CD4-positive, alpha-beta T cell treated with Interleukin-17A for 1 hour (primary cell): ENCODE data around the gene TTLL8.

Experiments
- DNase-seq: peaks from one replicate; pipeline ENCODE4 v3.0.0-alpha.2; 2020

TTLL8 gene

GRCh38 chr22:50016308-50016987, 41.6 kb downstream of the TTLL8 start:
- no peak for DNase-seq

GRCh38 chr22:50015451-50016307, 42.4 kb downstream of the TTLL8 start:
- DNase-seq = no peak

- peak; percentile 25 for DNase-seq
Observed at GRCh38 chr22:50014655-50015401, 43.3 kb downstream of the TTLL8 start.

- no peak for DNase-seq
Observed at GRCh38 chr22:50014053-50014501, 44.0 kb downstream of the TTLL8 start.

GRCh38 chr22:50012211-50013181, 45.6 kb downstream of the TTLL8 start, which contains the start of gene IL17REL:
IL17REL (minus strand) TSS chr22:50012765; CDS start chr22:50012646, 119 bp downstream.
- no peak for DNase-seq

DNA sequence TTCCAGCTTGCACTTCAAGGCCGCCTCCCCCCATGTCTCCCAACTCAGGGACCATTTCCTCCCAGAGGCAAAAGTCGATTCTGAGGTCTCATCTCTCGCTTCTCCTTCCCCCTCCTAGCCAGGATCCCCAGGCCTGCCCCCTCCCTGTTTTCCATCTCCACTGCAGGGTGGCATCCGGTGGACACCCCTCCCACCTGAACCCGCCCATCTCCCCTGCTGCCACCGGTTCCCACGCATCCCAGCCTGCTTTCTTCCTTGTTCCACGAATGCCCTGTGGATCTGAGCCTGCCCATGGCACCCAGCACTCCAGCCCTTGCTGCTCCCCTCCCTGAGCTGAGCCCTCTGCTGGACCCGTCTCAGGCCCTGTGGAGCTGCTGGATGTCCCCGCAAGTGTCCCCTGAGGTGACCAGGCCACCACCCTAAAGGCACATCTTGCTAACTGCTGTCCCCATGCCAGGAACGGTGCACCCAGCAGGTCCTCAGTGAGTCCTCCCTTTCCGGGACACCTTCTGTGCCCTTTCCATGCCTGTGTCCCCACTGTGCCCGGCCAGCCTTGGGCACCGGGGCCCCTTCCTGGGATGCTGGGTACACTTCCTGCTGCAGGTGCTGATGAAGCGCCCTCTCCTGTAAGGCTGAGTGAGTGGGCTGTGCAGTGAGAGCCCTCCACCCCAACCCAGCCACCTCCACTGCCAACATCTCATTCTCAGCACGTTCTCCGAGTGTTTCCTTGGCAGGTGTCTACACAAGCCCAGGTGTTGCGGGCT, 46.5 kb downstream of the TTLL8 start:
- DNase-seq = no peak

DNA sequence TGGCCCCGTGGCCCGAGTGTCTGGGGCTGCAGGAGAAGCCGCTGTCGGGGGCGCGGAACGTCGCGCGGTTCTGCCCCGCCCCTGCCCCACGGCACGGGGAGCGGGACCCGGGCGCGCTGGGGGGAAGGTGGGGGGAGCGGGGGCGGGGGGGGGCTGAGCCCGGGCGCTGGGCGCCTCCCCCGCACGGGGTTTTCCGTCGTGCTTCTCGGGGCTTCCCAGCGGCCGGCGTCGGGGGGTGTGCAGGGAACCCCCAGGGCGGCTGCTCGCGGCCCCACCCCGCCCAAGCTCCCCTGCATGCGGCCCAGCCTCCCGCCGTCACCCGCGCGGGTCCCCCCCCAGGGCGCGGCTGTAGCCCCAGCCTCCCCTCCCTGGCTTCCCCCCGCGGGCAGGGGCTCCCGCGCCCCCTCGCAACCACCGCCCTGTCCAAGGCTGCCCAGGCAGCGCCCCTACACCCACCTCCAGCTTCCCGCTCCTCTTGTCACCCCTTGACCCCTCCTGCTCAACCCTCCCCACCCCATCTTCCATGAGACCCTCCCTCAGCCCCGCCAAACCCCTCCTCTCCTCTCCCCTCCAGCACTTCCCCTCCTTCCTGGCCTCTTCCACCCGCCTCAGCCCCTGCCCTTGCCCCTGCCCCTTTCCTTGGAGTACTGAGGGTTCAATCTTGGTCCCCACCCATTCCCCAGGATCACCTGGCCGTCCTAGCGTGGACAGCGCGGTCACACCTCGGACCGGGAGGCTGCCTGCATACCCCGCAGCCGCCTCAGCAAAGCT, 47.2 kb downstream of the TTLL8 start:
- peak; percentile 79 for DNase-seq

- DNase-seq = no peak
Observed at GRCh38 chr22:50009765-50010675, 48.1 kb downstream of the TTLL8 start.

DNA sequence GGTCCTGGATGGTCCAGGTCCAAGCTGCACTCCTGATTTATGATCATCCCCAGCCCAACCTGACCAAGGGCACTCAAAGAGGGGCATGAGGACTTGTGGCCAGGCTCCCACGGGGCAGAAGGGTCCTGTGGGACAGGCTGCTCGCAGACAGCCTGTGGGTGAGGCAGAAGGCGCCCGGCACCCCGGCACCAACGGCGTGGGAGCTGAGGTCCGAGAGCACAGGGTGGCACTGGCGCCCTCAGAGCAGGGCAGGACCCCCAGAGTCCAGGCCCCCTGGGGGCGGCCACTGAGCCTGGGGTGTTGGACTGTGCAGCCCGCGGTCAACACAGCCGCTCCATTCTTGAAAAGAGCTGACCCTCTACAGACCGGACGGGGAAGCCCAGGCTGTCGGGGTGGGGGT, 48.8 kb downstream of the TTLL8 start:
- DNase-seq = no peak

DNA sequence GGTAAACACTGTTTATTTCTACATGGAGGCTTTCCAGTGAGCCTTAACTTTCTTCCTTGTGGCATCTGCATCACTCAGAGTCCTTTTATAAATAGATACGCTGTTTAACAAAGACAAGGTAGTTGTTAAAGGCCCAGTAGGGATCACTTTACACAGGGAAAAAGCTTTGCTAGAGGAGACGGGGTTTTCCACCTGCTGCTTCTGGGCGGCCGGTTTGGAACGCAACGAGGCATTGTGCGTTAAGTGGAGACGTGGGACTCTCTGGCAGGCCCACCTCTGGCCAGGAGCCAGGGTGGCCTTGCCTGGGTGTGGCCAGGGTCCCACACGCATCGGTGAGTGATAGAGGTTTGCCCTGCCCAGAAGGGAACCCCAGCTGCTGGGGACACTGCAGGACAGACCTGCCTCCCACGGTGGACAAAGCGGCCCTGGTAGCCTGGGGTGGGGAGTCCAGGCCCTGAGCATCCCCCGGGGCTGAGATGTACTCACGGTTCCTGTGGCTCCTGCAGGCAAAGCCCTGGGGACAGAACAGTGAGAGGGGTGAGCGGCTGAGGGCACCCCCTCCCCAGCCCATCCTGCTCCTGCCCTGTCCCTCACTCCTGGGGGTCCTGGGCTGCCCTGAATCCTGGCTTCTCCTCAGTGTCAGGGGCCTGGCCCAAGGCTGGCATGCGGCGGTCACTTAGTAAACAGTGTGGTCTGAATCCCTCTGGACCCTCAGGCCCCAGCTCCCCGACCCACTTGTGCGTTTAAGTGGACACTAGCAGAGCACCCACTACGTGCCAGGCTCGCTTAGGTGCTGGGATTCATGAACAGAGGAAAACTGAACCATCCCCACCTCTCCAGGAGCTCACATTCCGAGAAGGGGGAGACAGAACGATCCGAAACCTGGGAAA, 49.7 kb downstream of the TTLL8 start:
- no peak for DNase-seq

- DNase-seq = no peak
Observed at GRCh38 chr22:50007057-50007511, 51.0 kb downstream of the TTLL8 start.

GRCh38 chr22:50004918-50005317, 53.2 kb downstream of the TTLL8 start:
- no peak for DNase-seq

DNA sequence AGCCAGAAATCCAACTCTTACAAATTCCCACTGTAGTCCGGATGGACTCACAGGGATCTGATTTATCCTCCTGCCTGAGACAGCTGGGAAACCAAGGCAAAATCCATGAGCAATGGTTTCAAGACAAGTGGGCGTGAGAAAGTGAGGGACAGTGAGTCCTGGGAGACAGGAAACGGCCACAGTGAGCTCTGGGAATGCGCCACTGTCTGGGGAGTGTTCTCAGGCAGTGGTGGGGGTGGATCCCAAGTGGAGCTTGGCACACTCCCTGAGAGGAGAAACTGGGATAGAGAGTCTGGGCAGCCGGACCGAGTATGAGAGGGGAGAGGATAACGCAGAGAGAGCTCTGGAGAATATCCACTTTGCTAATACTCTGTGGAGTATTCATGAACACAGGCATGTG, 55.3 kb downstream of the TTLL8 start:
- no peak for DNase-seq

DNA sequence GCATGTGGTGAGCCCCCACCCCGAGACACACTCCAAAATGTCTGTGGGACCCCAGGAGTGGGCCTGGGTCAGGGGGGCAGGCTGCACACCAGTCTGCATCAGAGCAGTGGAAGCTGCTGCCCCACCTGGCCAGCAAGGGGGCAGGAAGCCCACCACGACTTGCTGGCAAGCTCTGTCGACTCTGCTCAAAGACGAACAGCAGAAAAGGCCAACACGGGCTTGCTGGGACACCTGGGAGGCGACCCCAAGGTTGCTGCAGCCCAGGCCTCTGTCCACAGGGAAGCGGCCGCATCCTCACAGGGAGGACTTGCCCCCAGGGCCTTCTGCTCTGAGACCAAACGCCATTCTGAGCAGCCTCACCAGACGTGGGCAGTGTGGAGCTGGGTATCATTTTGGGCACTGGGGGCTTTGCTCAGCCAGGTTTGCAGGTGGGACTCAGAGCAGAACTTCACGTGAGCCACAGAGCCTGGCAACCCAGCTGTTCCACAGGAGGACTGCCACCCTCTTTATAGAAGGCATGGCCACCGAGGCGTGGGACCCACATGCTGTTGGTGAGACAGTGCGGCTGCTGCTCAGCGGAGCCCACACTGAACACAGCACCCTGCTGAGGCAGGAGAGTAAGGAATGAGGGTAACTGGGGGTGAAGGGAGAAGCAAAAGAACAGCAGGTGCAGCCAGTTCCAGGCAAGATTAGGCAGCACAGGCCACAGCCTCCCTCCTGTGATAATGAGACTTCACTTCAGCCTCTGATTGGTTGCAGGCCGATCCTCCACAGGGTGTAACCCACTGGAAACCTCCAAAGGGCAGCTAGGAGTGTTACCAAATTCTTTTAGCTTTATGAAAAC, 56.5 kb downstream of the TTLL8 start:
- no peak for DNase-seq

DNA sequence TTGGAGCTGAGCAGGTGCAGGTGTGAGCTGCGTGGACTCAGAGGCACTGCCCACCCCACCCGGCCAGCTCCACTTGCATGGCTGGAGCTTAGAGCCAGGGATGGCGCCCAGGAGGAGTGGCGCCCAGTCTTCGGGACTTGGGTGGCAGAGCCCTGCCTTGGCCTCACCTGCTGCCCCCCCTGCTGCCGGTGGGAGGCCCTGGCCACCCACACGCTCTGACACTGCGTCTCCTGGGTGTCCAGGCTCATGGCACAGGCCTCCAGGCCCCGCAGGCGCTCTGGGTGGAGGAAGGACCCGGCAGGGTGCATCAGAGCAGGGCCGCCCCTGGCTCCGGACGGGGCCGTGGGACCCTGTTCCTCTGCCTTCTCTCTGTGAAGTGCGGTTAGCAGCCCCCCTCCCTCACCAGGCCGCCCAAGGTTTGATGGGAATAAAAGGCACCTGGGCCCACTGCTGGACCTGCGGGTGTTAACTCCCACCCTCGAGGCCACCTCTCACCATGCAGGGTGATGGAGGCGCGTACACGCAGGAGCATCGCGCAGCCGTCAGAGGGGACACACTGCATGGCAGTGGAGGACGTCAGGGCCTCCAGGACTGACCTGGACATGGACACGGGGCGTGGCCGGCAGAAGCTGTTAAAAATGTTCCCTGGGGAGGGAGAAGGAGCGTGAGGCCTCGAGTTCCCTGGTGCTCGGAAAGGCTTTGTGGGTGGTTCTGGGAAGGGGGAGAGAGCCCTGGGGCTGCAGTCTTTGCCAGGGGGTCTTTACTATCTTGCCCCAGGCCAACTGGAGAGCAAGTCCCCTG, 57.3 kb downstream of the TTLL8 start:
- DNase-seq = no peak

- no peak for DNase-seq
Observed at GRCh38 chr22:49999946-50000586, 58.0 kb downstream of the TTLL8 start.
